SK-N-SH (cell line): Measurements from ENCODE around the gene SHISAL1. TPM values are rescaled to one million over a fixed set of nuclear protein-coding genes. Genes with fewer than 3 reads are reported as not detected.

ENCODE experiments used
- CTCF ChIA-PET: fragments of 300-600, 350-600 bp; formaldehyde crosslinking; extraction: SDS; loops from one replicate; lab custom pipeline; 2021; lab: Yijun Ruan, JAX
- POLR2A ChIA-PET: fragments of 350-600 bp; sonication (Branson Sonifier 250); formaldehyde crosslinking; extraction: SDS; loops from one replicate; lab custom pipeline; 2020; ENCODE audit warnings: antibody characterized with exemption, inconsistent platforms; lab: Yijun Ruan, JAX
- DNase-seq: peaks from one replicate; pipeline ENCODE4 v3.0.0; 2012
- H2AFZ ChIP-seq: fragments of 200-600 bp; sonication (generic); 2 replicates; pipeline ENCODE4 v1.8.1; 2016; ENCODE audit warnings: antibody characterized with exemption, mild to moderate bottlenecking, low read depth
- H3F3A ChIP-seq: fragments of 200-600 bp; sonication (generic); replicated peaks from 2 replicates; pipeline ENCODE3; 2016; ENCODE audit warnings: antibody characterized with exemption, mild to moderate bottlenecking; ENCODE audit not compliant: insufficient read depth
- H3K27ac ChIP-seq, 2 experiments: fragments of 200-500 bp in 1 of 2; fragments of 200-600 bp in 1 of 2; sonication (Bioruptor generic) in 1 of 2; sonication (generic), shearing (Covaris generic) in 1 of 2; 2 replicates each; pipeline versions ENCODE4 v1.5.1 to v1.6.1; 2014 to 2016; ENCODE audit warnings: low read depth in 2 of 2, inconsistent platforms in 1 of 2, low read length in 1 of 2, mild to moderate bottlenecking in 1 of 2, mixed read lengths in 1 of 2
- H3K27me3 ChIP-seq: fragments of 200-600 bp; sonication (generic), shearing (Covaris generic); 2 replicates; pipeline ENCODE4 v1.6.1; 2016; ENCODE audit warnings: mixed run types; ENCODE audit not compliant: insufficient read depth
- H3K36me3 ChIP-seq, 2 experiments: fragments of 200-500 bp in 1 of 2; fragments of 200-600 bp in 1 of 2; sonication (Bioruptor generic) in 1 of 2; sonication (generic) in 1 of 2; replicated peaks in 1 of 2; 2 replicates each; pipeline versions ENCODE3 to v1.5.1; 2014 to 2016; ENCODE audit warnings: low read length in 1 of 2, mild to moderate bottlenecking in 1 of 2; ENCODE audit not compliant: insufficient read depth in 2 of 2, control insufficient read depth in 1 of 2
- H3K4me1 ChIP-seq, 2 experiments: fragments of 200-500 bp in 1 of 2; fragments of 200-600 bp in 1 of 2; sonication (Bioruptor generic) in 1 of 2; sonication (generic), shearing (Covaris generic) in 1 of 2; 2 replicates each; pipeline versions ENCODE4 v1.5.1 to v1.6.1; 2014 to 2016; ENCODE audit warnings: low read depth in 1 of 2, low read length in 1 of 2, mixed run types in 1 of 2; ENCODE audit not compliant: insufficient read depth in 2 of 2, control insufficient read depth in 1 of 2
- H3K4me2 ChIP-seq: fragments of 200-600 bp; sonication (generic), shearing (Covaris generic); 2 replicates; pipeline ENCODE4 v1.6.1; 2017; ENCODE audit warnings: mixed run types
- H3K4me3 ChIP-seq, 2 experiments: fragments of 200-500 bp in 1 of 2; fragments of 200-600 bp in 1 of 2; sonication (Bioruptor generic) in 1 of 2; sonication (generic), shearing (Covaris generic) in 1 of 2; 2 replicates each; pipeline versions ENCODE4 v1.5.1 to v1.8.1; 2014 to 2016; ENCODE audit warnings: low read depth in 2 of 2, inconsistent platforms in 1 of 2, low read length in 1 of 2, mild to moderate bottlenecking in 1 of 2, mixed read lengths in 1 of 2, moderate library complexity in 1 of 2
- H3K79me2 ChIP-seq: fragments of 200-600 bp; sonication (generic); 2 replicates; pipeline ENCODE4 v1.8.1; 2017; ENCODE audit warnings: mild to moderate bottlenecking; ENCODE audit not compliant: insufficient read depth
- H3K9ac ChIP-seq: fragments of 200-600 bp; sonication (generic); 2 replicates; pipeline ENCODE4 v1.6.1; 2017; ENCODE audit warnings: mixed run types
- H3K9me2 ChIP-seq: fragments of 200-600 bp; sonication (generic); 2 replicates; pipeline ENCODE4 v1.6.1; 2017; ENCODE audit warnings: mixed run types
- H3K9me3 ChIP-seq: fragments of 200-600 bp; sonication (generic); 2 replicates; pipeline ENCODE4 v1.6.1; 2017; ENCODE audit warnings: mixed run types, mild to moderate bottlenecking, moderate library complexity
- H4K20me1 ChIP-seq: fragments of 200-600 bp; sonication (generic); 2 replicates; pipeline ENCODE4 v1.6.1; 2017; ENCODE audit warnings: mild to moderate bottlenecking, mixed run types; ENCODE audit not compliant: insufficient read depth
- FOXJ3 ChIP-seq: sonication (generic); formaldehyde crosslinking; IDR thresholded peaks from 2 replicates; pipeline ENCODE4 v1.5.1; 2020; ENCODE audit warnings: mild to moderate bottlenecking, missing genetic modification reagents
- IRF3 ChIP-seq: fragments of 150-350 bp; IDR thresholded peaks from 2 replicates; pipeline ENCODE4 v1.6.1; 2016; ENCODE audit warnings: mild to moderate bottlenecking, low read depth, low read length
- JUND ChIP-seq: IDR thresholded peaks from 2 replicates; pipeline ENCODE4 v1.4.0; 2012
- NFIC ChIP-seq: IDR thresholded peaks from 2 replicates; pipeline ENCODE4 v1.4.0; 2012; ENCODE audit warnings: borderline replicate concordance
- NRF1 ChIP-seq: IDR thresholded peaks from 2 replicates; pipeline ENCODE4 v1.6.1; 2012; ENCODE audit warnings: low read depth, mild to moderate bottlenecking, low read length
- RAD21 ChIP-seq: IDR thresholded peaks from 2 replicates; pipeline ENCODE4 v1.6.1; 2012; ENCODE audit warnings: mild to moderate bottlenecking, low read length
- RCOR1 ChIP-seq: fragments of 150-350 bp; IDR thresholded peaks from 2 replicates; pipeline ENCODE4 v1.6.1; 2017; ENCODE audit warnings: antibody characterized with exemption, low read length
- USF2 ChIP-seq: fragments of 150-350 bp; IDR thresholded peaks from 2 replicates; pipeline ENCODE4 v1.6.1; 2017; ENCODE audit warnings: antibody characterized with exemption, low read length, low read depth, borderline replicate concordance
- YY1 ChIP-seq: IDR thresholded peaks from 2 replicates; pipeline ENCODE4 v1.4.0; 2012; ENCODE audit warnings: low read depth, mild to moderate bottlenecking
- WGBS: methylation state at CpG from one replicate; pipeline ENCODE4 v1.1.6; 2017; ENCODE audit warnings: low lambda C conversion rate; 5-methylcytosine and 5-hydroxymethylcytosine counted together
- polyA plus RNA-seq, 3 experiments: library from polyadenylated mRNA; depleted of rRNA; stranded (reverse); fragments of >200 nt; gene quantifications; 2 replicates each; pipeline ENCODE4 v1.2.3, GENCODE V29; 2012
- TF ChIP-seq, protein P1 (sequence below): IDR thresholded peaks from 2 replicates; pipeline ENCODE4 v1.6.1; 2012; ENCODE audit warnings: mild to moderate bottlenecking, low read depth, low read length, moderate library complexity
- TF ChIP-seq, protein P2 (sequence below): IDR thresholded peaks from 2 replicates; pipeline ENCODE4 v1.4.0; 2012; ENCODE audit warnings: low read depth
- TF ChIP-seq, protein P3 (sequence below): IDR thresholded peaks from 2 replicates; pipeline ENCODE4 v1.4.0; 2012; ENCODE audit warnings: low read depth, borderline replicate concordance
- TF ChIP-seq, protein P4 (sequence below): IDR thresholded peaks from 2 replicates; pipeline ENCODE4; 2012

SHISAL1 gene
- polyA plus RNA-seq, 1 of the 3 experiments (the other 2 are of a cell fraction): 0.10 TPM

DNA sequence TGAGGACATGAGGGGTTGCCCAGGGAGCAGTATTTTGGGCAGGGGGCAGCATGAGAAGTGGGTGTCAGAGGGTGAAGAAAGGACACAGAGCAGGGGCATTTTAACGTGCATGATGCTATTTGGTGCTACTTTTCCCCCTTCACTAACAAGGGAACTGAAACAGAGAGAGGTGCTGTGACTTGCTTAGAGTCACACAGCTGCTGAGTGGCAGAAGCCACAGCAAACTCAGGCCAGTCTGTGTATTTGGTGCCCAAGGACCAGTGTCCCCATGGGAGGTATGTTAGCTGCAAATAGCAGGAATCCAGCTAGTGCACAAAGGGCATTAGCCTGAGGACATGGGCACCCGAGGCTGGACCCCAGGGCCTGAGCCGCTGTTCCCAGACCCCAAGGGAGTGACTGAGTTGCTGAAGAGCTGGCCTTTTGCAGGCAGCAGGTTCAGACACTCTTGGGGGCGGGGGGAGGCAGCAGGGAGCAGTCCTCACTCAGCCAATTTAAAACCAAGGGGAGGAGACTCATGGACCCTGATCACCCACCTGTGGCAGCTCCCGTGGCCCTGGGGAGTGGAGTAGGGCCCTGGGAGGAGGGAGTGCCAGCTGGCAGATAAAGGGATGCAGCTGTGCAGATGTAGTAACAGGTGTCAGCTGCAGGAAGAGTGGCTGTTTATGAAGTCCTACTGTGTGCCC lies 117.4 kb downstream of the SHISAL1 start:
- Histone ChIP-seq H3K4me1 (peaks cover 0 to 15% of the 10 kb centered on the region in 2 experiments; a peak in 1 of 4 replicates), H3K4me2 (no peak overlapping the region), H3K4me3 (no peak overlapping the region), H3K9ac (no peak overlapping the region), H4K20me1 (no peaks in the 10 kb centered on the region), H3K27me3 (no peaks in the 10 kb centered on the region; the same call in 1 of the 2 replicates), H3K9me2 (no peaks in the 10 kb centered on the region), H2AFZ (no peak overlapping the region), H3K36me3 (no peaks in the 10 kb centered on the region), H3K9me3 (no peaks in the 10 kb centered on the region), H3K79me2 (no peaks in the 10 kb centered on the region), H3K27ac (no peak overlapping the region), H3F3A (no peaks in the 10 kb centered on the region)
- CTCF ChIA-PET: interaction anchor here (0.6 to 0.8 kb wide), 3 partner anchors 78 to 431 kb away, joined by 3 read pairs; no protein-coding TSS in a partner anchor
- WGBS: 16% methylated on average over 3 of the region's 5 CpGs
- no peak for DNase-seq
- POLR2A ChIA-PET: interaction anchor here (0.6 kb wide), 1 partner anchor 121 kb away, joined by 3 read pairs; no protein-coding TSS in a partner anchor
- TF ChIP-seq JUND (no peak), USF2 (no peak), RCOR1 (no peak), NRF1 (no peak), NFIC (no peak), IRF3 (no peak), FOXJ3 (no peak), RAD21 (no peak), YY1 (no peak)
- TF ChIP-seq, protein P1, sequence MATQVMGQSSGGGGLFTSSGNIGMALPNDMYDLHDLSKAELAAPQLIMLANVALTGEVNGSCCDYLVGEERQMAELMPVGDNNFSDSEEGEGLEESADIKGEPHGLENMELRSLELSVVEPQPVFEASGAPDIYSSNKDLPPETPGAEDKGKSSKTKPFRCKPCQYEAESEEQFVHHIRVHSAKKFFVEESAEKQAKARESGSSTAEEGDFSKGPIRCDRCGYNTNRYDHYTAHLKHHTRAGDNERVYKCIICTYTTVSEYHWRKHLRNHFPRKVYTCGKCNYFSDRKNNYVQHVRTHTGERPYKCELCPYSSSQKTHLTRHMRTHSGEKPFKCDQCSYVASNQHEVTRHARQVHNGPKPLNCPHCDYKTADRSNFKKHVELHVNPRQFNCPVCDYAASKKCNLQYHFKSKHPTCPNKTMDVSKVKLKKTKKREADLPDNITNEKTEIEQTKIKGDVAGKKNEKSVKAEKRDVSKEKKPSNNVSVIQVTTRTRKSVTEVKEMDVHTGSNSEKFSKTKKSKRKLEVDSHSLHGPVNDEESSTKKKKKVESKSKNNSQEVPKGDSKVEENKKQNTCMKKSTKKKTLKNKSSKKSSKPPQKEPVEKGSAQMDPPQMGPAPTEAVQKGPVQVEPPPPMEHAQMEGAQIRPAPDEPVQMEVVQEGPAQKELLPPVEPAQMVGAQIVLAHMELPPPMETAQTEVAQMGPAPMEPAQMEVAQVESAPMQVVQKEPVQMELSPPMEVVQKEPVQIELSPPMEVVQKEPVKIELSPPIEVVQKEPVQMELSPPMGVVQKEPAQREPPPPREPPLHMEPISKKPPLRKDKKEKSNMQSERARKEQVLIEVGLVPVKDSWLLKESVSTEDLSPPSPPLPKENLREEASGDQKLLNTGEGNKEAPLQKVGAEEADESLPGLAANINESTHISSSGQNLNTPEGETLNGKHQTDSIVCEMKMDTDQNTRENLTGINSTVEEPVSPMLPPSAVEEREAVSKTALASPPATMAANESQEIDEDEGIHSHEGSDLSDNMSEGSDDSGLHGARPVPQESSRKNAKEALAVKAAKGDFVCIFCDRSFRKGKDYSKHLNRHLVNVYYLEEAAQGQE: no peak
- TF ChIP-seq, protein P2, sequence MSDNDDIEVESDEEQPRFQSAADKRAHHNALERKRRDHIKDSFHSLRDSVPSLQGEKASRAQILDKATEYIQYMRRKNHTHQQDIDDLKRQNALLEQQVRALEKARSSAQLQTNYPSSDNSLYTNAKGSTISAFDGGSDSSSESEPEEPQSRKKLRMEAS: no peak
- TF ChIP-seq, protein P3, sequence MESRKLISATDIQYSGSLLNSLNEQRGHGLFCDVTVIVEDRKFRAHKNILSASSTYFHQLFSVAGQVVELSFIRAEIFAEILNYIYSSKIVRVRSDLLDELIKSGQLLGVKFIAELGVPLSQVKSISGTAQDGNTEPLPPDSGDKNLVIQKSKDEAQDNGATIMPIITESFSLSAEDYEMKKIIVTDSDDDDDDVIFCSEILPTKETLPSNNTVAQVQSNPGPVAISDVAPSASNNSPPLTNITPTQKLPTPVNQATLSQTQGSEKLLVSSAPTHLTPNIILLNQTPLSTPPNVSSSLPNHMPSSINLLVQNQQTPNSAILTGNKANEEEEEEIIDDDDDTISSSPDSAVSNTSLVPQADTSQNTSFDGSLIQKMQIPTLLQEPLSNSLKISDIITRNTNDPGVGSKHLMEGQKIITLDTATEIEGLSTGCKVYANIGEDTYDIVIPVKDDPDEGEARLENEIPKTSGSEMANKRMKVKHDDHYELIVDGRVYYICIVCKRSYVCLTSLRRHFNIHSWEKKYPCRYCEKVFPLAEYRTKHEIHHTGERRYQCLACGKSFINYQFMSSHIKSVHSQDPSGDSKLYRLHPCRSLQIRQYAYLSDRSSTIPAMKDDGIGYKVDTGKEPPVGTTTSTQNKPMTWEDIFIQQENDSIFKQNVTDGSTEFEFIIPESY: no peak
- TF ChIP-seq, protein P4, sequence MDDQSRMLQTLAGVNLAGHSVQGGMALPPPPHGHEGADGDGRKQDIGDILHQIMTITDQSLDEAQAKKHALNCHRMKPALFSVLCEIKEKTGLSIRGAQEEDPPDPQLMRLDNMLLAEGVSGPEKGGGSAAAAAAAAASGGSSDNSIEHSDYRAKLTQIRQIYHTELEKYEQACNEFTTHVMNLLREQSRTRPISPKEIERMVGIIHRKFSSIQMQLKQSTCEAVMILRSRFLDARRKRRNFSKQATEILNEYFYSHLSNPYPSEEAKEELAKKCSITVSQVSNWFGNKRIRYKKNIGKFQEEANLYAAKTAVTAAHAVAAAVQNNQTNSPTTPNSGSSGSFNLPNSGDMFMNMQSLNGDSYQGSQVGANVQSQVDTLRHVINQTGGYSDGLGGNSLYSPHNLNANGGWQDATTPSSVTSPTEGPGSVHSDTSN: no peak
